MG63 (cell line): ENCODE results near the gene UNC13A. TPM values are rescaled to one million over a fixed set of nuclear protein-coding genes. Genes with fewer than 3 reads are reported as not detected.

Experiments
- DNase-seq: peaks from one replicate; pipeline ENCODE4 v3.0.0-alpha.2; 2020
- H3K27me3 ChIP-seq: fragments of 250-450 bp; sonication (Bioruptor Pico); 2 replicates; pipeline ENCODE4 v1.5.1; 2020; ENCODE audit warnings: mild to moderate bottlenecking, moderate library complexity
- H3K36me3 ChIP-seq: fragments of 250-450 bp; sonication (Bioruptor Pico); 2 replicates; pipeline ENCODE4 v1.5.1; 2020; ENCODE audit warnings: mild to moderate bottlenecking, moderate library complexity
- H3K4me3 ChIP-seq: fragments of 250-450 bp; sonication (Bioruptor Pico); 2 replicates; pipeline ENCODE4 v1.5.1; 2020; ENCODE audit warnings: mild to moderate bottlenecking, moderate library complexity
- H3K9me3 ChIP-seq: fragments of 250-450 bp; sonication (Bioruptor Pico); 2 replicates; pipeline ENCODE4 v1.5.1; 2020; ENCODE audit warnings: mild to moderate bottlenecking, moderate library complexity
- total RNA-seq: library from RNA; depleted of rRNA; stranded (reverse); fragments of >200 nt; shearing (Covaris generic); gene quantifications from 2 replicates; pipeline ENCODE4 v1.2.3, GENCODE V29; 2014; ENCODE audit warnings: low replicate concordance

Gene UNC13A
- total RNA-seq, 1 experiment from 2014 or later, result 0.10 TPM

DNA sequence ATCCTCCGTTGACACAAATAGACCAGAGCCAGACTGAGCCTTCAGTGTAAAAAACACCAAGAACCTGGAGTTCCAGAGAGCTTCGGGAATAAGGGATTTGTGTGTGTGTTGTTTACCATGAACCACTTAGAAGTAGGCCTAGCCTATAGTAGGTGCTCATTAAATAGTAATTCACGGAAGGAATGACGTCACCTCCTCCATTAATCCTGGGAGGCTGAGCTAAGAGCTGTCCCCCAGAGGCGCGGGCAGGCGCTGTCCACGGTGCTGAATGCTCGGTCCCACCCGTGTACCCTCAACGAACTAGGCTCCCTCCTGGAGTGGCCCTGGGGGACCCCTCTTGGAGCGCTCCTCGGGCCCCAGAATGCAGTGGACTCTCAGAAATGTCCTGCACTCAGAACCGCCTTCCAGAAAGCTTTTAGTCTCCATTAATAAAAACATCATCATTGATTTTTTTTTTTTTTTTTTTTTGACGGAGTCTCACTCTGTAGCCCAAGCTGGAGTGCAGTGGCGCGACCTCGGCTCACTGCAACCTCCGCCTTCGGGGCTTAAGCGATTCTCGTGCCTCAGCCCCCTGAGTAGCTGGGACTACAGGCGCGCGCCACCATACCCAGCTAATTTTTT is 6.5 kb downstream of the UNC13A start:
- Histone ChIP-seq H3K27me3 (peaks cover 31% of the 10 kb centered on the region), H3K4me3 (no peak overlapping the region), H3K9me3 (no peaks in the 10 kb centered on the region), H3K36me3 (no peaks in the 10 kb centered on the region)
- DNase-seq, result peak; percentile 48

DNA sequence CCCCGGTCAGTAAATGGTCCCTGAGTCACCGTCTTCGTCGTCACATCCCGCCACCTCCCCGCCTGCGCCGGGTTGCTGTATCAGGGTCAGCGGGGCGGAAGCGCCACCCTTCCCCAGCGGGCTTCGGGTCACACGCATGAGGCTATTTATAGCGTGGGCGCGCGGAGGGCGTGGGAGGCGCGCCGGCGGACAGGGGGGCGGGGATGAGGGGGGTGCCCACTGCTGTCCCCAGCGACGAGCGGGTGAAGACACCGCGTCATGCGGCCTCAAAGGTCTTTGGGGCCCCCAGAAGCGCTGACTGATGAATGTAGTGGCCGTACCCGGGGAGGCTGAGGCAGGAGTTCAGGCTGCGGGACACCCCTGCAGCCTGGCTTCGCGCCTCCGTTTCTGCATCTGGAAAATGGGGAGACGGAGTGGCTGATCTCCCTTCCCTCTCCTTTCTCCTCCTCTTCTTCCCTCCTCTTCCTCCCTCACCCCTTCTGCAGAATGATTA is 7.9 kb downstream of the UNC13A start:
- no peak overlapping the region for H3K4me3 ChIP-seq
- DNase-seq, result peak; percentile 63
- H3K9me3 ChIP-seq, result no peaks in the 10 kb centered on the region
- H3K36me3 ChIP-seq, result no peaks in the 10 kb centered on the region
- H3K27me3 ChIP-seq, result peaks cover 31% of the 10 kb centered on the region

DNA sequence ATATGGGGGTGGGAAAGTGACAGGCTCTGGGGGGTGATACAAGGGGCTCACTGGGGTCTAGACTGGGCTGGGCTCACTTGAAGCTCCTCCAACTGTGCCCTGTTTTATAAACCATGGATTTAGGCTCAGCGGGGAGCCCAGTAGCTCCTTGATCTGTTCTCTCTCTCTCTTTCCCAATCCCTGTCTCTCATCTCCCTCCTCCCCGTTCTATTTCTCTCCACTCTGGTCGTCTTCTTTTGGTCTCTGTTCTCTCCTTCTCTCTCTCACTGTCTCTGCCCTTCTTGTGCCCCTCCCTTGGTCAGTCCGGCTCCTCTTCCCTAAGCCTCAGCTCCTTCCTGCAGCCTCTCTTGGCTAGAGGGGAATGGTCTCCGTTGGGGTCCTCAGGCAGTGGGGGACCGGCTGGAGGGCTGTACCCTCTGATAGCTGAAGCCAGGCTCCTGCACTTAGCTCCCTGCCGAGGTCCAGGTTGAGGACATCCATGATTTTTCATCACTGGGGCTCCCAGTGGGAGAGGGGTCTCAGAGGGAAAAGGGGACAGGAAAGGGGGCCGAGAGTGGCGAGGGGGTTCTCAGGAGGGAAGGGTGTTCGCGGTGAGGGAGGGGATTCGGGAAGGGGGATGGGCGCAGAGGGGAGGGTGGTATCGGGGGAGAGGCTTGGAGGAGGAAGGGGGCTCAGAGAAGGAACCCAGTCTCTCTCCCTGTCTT is 8.5 kb downstream of the UNC13A start:
- DNase-seq, result no peak

DNA sequence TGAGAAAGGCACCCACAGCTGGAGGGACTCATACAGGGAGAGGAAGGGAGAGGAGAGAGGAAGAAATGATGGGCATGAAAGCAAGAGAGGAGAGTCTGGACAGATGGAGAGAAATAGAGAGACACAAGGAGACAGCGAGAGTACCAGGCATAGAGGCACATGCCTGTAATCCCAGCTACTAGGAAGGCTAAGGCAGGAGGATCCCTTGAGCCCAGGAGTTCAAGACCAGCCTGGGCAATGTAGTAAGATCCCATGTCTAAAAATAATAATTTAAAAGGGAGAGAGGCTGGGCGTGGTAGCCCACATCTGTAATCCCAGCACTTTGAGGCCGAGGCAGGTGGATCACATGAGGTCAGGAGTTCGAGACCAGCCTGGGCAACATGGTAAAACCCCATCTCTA is 9.3 kb downstream of the UNC13A start:
- peaks cover 31% of the 10 kb centered on the region for H3K27me3 ChIP-seq
- no peaks in the 10 kb centered on the region for H3K36me3 ChIP-seq
- H3K9me3 ChIP-seq, result no peaks in the 10 kb centered on the region
- no peak for DNase-seq
- H3K4me3 ChIP-seq, result no peak overlapping the region

More for the DNA sequence above, 8.5 kb downstream of the UNC13A start:
- Histone ChIP-seq H3K27me3 (peaks cover 31% of the 10 kb centered on the region), H3K9me3 (no peaks in the 10 kb centered on the region), H3K4me3 (no peak overlapping the region), H3K36me3 (no peaks in the 10 kb centered on the region)

DNA sequence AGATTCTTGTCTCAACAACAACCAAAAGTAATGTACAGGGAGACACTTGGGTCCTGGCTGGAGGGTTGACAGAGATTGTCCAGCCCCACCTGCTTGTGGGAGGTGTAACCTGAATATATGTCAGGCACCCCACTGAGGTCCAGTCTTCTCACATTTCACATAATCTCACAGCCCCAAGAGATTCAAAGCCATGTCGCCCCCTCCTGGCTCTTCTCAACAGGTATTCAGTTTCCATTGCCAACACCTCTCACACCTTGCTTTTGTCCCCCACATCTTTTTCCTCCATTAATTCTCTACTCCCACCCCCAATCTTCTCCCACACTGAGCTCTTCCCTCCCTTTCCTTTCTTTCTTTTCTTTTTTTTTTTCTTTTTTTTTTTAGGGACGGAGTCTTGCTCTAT is 11.2 kb downstream of the UNC13A start:
- Histone ChIP-seq H3K9me3 (no peaks in the 10 kb centered on the region), H3K36me3 (no peaks in the 10 kb centered on the region), H3K4me3 (no peak overlapping the region), H3K27me3 (peaks cover 31% of the 10 kb centered on the region)
- DNase-seq, result no peak

DNA sequence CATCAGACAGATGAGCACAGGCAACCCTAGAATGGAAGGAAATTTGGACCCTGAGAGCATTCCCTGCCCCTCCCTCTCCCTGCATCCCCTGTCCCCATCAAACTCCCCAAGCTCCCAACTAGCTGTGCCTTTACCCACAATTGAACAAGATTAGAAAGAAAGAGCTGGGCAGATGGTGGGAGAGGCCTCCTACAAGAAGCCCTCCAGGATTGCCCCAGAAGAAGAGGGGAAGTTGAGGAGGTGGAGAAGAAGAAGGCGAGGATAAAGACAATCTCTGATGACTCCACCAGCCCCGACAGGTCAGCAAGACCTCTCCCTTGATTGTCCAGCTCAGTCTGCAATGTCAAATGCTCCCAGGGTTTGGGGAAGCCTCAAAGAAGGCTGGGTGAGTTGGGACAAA is 11.9 kb downstream of the UNC13A start:
- H3K27me3 ChIP-seq, result peaks cover 29% of the 10 kb centered on the region
- DNase-seq, result no peak
- no peaks in the 10 kb centered on the region for H3K36me3 ChIP-seq
- H3K4me3 ChIP-seq, result no peak overlapping the region
- H3K9me3 ChIP-seq, result 0 out of 2 replicates have a peak, but pooled peaks cover 2% of the 10 kb centered on the region

DNA sequence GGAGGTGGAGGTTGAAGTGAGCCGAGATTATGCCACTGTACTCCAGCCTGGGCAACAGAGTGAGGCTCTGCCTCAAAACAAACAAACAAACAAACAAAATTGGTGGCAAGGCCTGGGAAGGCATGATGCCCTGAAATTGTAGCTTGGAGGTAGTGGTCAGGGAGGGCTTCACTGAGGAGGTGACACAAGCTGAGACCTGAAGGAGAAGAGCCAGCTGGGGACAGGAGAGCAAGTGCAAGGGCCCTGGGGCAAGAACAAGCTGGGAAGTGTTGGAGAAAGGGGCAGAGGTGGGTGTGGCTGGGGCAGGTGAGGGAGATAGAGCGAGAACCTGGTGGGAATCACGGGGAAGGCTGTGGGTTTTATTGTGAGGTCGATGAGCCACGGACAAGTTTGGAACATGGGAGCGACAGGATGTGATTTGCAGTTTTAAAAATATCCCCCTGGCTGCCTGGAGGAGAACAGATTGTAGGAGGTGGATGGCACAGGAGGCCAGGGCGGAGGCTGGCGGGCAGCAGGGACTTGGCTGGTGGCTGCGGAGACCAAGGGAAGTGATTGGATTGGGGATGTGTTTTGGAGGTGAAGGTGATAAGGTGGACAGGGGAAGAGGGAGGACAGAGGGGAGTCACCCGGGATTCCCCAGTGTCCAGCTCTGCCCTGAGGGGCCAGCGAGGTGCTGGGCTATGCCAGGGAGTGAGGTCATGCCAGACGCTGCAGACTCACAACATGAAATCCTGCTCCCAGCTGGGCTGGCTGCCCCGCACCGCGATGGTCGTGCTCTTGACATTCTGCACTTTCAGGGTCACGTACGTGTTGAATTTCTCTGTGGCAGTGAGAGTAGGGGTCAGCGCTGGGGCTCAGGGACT is 14.0 kb downstream of the UNC13A start:
- H3K9me3 ChIP-seq, result 0 out of 2 replicates have a peak, but pooled peaks cover 2% of the 10 kb centered on the region
- H3K4me3 ChIP-seq, result no peak overlapping the region
- H3K27me3 ChIP-seq, result peaks cover 13% of the 10 kb centered on the region
- H3K36me3 ChIP-seq, result no peaks in the 10 kb centered on the region
- peak; percentile 45 for DNase-seq

DNA sequence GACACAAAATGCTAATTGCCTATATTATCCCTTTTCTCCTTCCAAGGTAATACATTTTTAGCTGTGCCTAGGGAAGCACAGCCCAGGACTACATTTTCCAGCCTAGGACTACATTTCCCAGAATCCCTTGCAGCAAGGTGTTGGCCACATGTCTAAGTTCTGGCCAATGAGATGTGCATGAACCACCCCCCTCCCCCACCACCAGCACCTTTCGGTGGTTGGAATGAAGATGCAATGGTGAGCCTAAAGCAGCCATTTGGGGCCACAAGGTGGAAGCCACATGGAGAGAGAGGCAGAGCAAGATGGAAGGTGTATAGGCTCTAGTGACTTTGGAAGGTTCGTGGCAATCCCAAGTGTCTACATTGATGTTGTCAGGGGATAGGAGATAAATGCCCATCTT is 16.2 kb downstream of the UNC13A start:
- H3K36me3 ChIP-seq, result no peaks in the 10 kb centered on the region
- H3K9me3 ChIP-seq, result 0 out of 2 replicates have a peak, but pooled peaks cover 2% of the 10 kb centered on the region
- peak; percentile 32 for DNase-seq
- no peak overlapping the region for H3K4me3 ChIP-seq
- peaks cover 7% of the 10 kb centered on the region; the same call in 1 of the 2 replicates for H3K27me3 ChIP-seq

DNA sequence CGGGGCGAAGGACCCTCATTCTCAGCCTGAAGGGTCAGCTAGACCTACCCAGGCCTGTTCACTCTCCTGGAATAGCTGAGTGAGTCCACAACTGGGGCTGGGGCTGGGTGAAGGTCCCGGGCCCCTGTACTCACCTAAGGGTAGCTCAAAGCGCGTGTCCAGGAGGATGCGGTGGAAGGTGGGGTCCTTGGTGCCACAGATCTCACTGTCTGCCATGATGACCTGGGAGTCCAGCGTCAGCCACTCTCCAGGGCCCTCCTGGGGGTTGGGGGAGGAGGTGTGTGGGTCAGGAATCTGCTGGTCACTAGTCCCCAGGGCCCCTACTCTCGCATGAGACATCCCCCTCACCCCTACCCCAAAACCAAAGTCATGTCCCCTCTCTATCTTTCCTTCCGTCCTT is 18.7 kb downstream of the UNC13A start:
- no peak for DNase-seq
- no peaks in the 10 kb centered on the region for H3K27me3 ChIP-seq
- H3K9me3 ChIP-seq, result peaks cover 12% of the 10 kb centered on the region; the same call in 1 of the 2 replicates
- no peaks in the 10 kb centered on the region for H3K36me3 ChIP-seq
- no peak overlapping the region for H3K4me3 ChIP-seq

DNA sequence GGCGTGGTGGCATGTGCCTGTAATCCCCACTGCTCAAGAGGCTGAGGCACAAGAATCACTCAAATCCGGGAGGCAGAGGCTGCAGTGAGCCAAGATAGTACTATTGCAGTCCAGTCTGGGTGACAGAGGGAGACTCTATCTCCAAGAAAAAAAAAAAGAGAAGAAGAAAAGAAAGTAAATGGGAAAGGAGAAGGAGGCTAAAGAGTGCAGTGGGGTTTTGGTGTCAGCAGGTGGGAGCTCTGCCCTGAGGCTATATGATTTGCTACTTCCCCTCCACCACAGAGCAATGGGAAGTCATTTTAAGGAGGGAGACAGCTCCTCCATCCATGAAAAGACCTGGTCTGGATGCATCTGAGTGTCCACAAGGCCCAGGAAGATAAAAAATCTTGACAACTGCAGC is 23.1 kb downstream of the UNC13A start:
- no peak for DNase-seq
- Histone ChIP-seq H3K4me3 (no peak overlapping the region), H3K9me3 (peaks cover 12% of the 10 kb centered on the region; the same call in 1 of the 2 replicates), H3K27me3 (peaks cover 2% of the 10 kb centered on the region; the same call in 1 of the 2 replicates), H3K36me3 (no peaks in the 10 kb centered on the region)

DNA sequence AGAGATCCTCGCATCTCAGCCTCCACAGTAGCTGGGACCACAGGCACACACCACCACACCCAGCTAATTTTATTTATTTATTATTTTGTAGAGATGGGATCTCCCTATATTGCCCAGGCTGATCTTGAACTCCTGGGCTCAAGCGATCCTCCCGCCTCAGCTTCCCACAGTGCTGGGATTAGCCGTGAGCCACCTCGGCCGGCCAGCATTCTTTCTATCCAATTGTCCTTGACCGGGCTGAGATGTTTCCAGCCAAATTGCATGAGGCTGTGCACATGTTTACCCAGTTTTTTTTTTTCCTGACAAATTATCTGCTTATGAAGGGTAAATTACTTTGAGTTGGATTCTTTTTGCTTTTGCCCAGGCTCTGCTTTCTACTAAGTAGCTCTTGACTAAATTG is 28.2 kb downstream of the UNC13A start:
- Histone ChIP-seq H3K9me3 (peaks cover 8% of the 10 kb centered on the region; the same call in 1 of the 2 replicates), H3K36me3 (no peaks in the 10 kb centered on the region), H3K4me3 (no peak overlapping the region), H3K27me3 (peaks cover 10% of the 10 kb centered on the region)
- no peak for DNase-seq

DNA sequence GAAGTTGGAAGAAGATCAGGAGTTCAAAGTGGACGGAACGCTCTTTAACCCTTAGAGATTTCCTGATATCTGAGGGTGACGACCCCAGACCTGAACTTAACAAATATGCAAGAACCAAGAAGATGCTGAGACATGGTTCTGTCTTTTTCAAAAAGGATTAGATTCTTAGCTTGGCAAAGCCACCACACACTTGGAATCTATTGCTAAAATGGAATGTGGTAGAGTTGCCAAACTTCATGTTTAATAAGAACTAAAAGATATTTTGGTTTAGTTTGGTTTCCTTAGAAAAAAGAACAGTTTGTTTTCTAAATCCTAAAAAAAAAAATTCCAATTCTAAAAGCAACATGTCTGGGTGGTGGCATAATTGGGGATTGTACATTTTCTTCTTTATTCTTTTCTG is 29.5 kb downstream of the UNC13A start:
- no peaks in the 10 kb centered on the region for H3K36me3 ChIP-seq
- H3K4me3 ChIP-seq, result no peak overlapping the region
- DNase-seq, result no peak
- peaks cover 10% of the 10 kb centered on the region for H3K9me3 ChIP-seq
- peaks cover 10% of the 10 kb centered on the region for H3K27me3 ChIP-seq

DNA sequence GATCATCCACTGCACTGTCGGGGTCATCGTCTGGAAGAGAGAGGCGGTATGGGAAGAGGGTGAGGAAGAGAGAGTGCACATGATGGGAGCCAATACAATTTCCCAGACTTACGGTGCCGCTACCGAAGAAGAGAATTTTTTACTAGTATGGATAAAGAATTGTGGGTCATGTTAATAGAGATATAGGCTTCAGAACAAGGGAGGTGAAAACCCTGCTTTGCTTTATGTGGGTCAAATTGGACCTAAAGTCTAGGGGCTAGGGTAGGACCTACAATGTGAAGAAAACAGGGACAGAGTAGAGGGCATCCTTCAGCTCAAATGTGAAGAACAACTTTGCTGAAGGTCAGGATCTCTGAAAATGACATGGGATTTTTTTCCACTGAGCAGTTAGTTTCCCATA is 29.9 kb downstream of the UNC13A start:
- Histone ChIP-seq H3K36me3 (no peaks in the 10 kb centered on the region), H3K4me3 (no peak overlapping the region), H3K9me3 (peaks cover 10% of the 10 kb centered on the region), H3K27me3 (peaks cover 10% of the 10 kb centered on the region)
- no peak for DNase-seq

DNA sequence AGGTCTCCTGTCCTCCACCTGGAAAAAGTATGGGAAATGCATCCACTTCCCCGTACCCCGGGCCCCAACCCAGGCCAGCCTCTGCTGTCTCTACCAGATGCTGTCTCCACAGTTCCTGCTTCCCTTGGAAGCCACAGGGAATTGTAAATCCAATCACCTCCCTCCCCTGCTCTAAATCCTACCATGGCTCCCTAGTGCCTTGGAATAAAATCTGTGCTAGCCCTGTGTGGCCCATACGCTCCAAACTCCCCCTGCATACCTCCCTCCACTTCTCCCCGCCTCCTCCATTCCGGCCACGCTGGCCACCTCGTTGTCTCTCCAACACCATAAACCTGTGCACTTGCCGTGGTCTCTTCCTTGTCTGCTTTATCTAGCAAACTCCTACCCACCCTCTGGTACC is 31.2 kb downstream of the UNC13A start:
- no peak for DNase-seq
- peaks cover 17% of the 10 kb centered on the region for H3K27me3 ChIP-seq

DNA sequence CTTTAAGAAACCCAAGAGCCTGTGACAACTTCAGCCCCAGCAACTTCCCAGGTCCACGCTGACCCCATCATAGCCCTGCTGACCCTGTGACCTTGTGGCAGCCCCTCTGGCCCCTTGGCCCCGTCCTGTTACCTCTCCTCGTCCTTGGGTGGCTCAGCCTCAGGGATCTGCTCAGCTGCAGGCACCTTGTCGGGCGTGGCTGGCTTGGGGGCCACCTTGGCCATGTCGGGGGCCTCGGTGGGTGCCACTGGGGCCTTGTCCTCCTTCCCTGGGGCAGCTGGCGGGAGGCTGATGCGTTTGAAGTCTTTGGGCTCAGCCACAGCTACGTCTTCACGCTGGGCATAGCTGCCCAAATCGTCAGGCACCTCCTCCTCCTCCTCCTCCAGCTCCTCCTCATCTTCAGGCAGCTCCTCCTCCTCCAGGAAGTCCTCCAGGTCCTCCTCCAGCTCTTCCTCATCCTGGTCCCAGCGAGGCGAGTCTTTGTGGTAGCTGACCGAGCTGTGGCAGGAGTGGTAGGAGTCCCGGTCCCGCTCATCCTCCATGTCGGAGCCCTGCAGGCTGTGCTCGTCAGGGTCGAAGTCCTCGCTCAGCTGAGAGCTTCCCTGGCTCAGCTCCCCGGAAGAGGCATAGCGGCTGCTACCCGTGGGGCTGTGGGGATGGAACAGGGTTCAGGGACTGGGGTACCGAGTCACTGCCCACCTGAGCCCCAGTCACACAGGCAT is 32.2 kb downstream of the UNC13A start:
- Histone ChIP-seq H3K4me3 (no peak overlapping the region), H3K36me3 (no peaks in the 10 kb centered on the region), H3K9me3 (peaks cover 10% of the 10 kb centered on the region), H3K27me3 (peaks cover 25% of the 10 kb centered on the region)
- DNase-seq, result no peak

More for the DNA sequence above, 31.2 kb downstream of the UNC13A start:
- H3K36me3 ChIP-seq, result no peaks in the 10 kb centered on the region
- H3K9me3 ChIP-seq, result peaks cover 10% of the 10 kb centered on the region
- no peak overlapping the region for H3K4me3 ChIP-seq

DNA sequence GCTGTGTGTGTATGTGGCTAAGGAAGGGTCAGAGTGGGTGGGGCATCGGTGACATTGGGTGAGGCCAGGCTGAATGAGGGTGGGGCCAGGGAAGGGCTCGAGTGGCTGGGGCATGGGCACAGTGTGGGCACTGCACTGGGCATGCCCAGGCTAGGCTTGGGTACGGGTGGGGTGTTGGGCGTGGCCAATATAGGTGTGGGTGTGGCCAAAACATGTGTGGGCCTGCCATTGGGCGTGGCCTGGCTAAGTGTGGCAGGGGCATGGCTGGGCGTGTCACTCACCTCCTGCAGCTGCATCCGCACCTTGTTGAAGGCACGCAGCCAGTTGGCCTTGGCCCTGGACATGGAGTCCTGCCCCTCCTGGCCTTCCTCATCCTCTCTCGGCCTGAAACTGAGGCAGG is 33.2 kb downstream of the UNC13A start:
- DNase-seq, result no peak
- Histone ChIP-seq H3K9me3 (peaks cover 10% of the 10 kb centered on the region), H3K4me3 (no peak overlapping the region), H3K27me3 (peaks cover 29% of the 10 kb centered on the region), H3K36me3 (no peaks in the 10 kb centered on the region)
